ENCODE measurements around the gene KCNK16. TPM values are rescaled to one million over a fixed set of nuclear protein-coding genes. Genes with fewer than 3 reads are reported as not detected.

Gene KCNK16
- total RNA-seq, 1 experiment from 2014 or later: not detected

- Histone ChIP-seq H3K4me3 (no peak overlapping the region), H3K9me3 (replicated peaks) (no peaks in the 10 kb centered on the region), H3K27me3 (no peaks in the 10 kb centered on the region; the same call in 1 of the 2 replicates), H3K36me3 (no peaks in the 10 kb centered on the region), H3K4me1 (peaks cover 8% of the 10 kb centered on the region), H3K27ac (no peak overlapping the region)
- no peak for DNase-seq
Observed at GRCh38 chr6:39330476-39330875, 8.0 kb upstream of the KCNK16 start.

- no peaks in the 10 kb centered on the region for H3K9me3 ChIP-seq (replicated peaks)
- H3K4me1 ChIP-seq: peaks cover 4% of the 10 kb centered on the region; the same call in 1 of the 2 replicates
- no peak overlapping the region for H3K27ac ChIP-seq
- H3K4me3 ChIP-seq: no peak overlapping the region
- no peak for DNase-seq
- H3K36me3 ChIP-seq: no peaks in the 10 kb centered on the region
- H3K27me3 ChIP-seq: no peaks in the 10 kb centered on the region; the same call in 1 of the 2 replicates
Observed at GRCh38 chr6:39330057-39330456, 7.6 kb upstream of the KCNK16 start.

GRCh38 chr6:39328066-39328465 lies 5.6 kb upstream of the KCNK16 start:
- DNase-seq: no peak
- H3K36me3 ChIP-seq: no peaks in the 10 kb centered on the region
- no peak overlapping the region for H3K27ac ChIP-seq
- H3K4me1 ChIP-seq: no peaks in the 10 kb centered on the region
- H3K9me3 ChIP-seq (replicated peaks): no peaks in the 10 kb centered on the region
- H3K27me3 ChIP-seq: peaks cover under 1% of the 10 kb centered on the region
- no peak overlapping the region for H3K4me3 ChIP-seq

GRCh38 chr6:39327507-39327906 lies 5.0 kb upstream of the KCNK16 start:
- H3K27me3 ChIP-seq: peaks cover 6% of the 10 kb centered on the region
- no peak overlapping the region for H3K27ac ChIP-seq
- H3K36me3 ChIP-seq: no peaks in the 10 kb centered on the region
- H3K4me3 ChIP-seq: no peak overlapping the region
- no peak for DNase-seq
- H3K4me1 ChIP-seq: no peaks in the 10 kb centered on the region
- no peaks in the 10 kb centered on the region for H3K9me3 ChIP-seq (replicated peaks)

GRCh38 chr6:39321761-39322160 lies 741 bp downstream of the KCNK16 start:
- no peak for DNase-seq
- peaks cover 11% of the 10 kb centered on the region; the same call in 1 of the 2 replicates for H3K27me3 ChIP-seq
- no peaks in the 10 kb centered on the region for H3K36me3 ChIP-seq

GRCh38 chr6:39320363-39320984 lies 2.0 kb downstream of the KCNK16 start:
- no peak for DNase-seq
- no peaks in the 10 kb centered on the region for H3K9me3 ChIP-seq (replicated peaks)
- H3K4me3 ChIP-seq: no peak overlapping the region
- peaks cover 11% of the 10 kb centered on the region; the same call in 1 of the 2 replicates for H3K27me3 ChIP-seq
- H3K36me3 ChIP-seq: no peaks in the 10 kb centered on the region
- no peaks in the 10 kb centered on the region for H3K4me1 ChIP-seq
- no peak overlapping the region for H3K27ac ChIP-seq

More at GRCh38 chr6:39321761-39322160, 741 bp downstream of the KCNK16 start:
- Histone ChIP-seq H3K4me3 (no peak overlapping the region), H3K4me1 (no peaks in the 10 kb centered on the region), H3K9me3 (replicated peaks) (no peaks in the 10 kb centered on the region), H3K27ac (no peak overlapping the region)

- peaks cover 11% of the 10 kb centered on the region; the same call in 1 of the 2 replicates for H3K27me3 ChIP-seq
- H3K4me1 ChIP-seq: no peaks in the 10 kb centered on the region
- H3K27ac ChIP-seq: no peak overlapping the region
- H3K36me3 ChIP-seq: no peaks in the 10 kb centered on the region
- no peak overlapping the region for H3K4me3 ChIP-seq
- DNase-seq: no peak
- no peaks in the 10 kb centered on the region for H3K9me3 ChIP-seq (replicated peaks)
Observed at GRCh38 chr6:39319621-39320362, 2.7 kb downstream of the KCNK16 start.

- no peaks in the 10 kb centered on the region for H3K36me3 ChIP-seq
- H3K27ac ChIP-seq: no peak overlapping the region
- no peak overlapping the region for H3K4me3 ChIP-seq
- no peaks in the 10 kb centered on the region for H3K4me1 ChIP-seq
- H3K27me3 ChIP-seq: peaks cover 3% of the 10 kb centered on the region; the same call in 1 of the 2 replicates
- no peak for DNase-seq
- no peaks in the 10 kb centered on the region for H3K9me3 ChIP-seq (replicated peaks)
Observed at GRCh38 chr6:39317256-39317655, 5.2 kb downstream of the KCNK16 start.

GRCh38 chr6:39314273-39314795 lies 8.2 kb downstream of the KCNK16 start, which contains the start of gene KCNK17:
TSS of gene KCNK17 (minus strand) at chr6:39314419. CDS start at chr6:39314320, 99 bp downstream.
- no peak for DNase-seq
- H3K27me3 ChIP-seq: peaks cover 5% of the 10 kb centered on the region; the same call in 1 of the 2 replicates
- no peaks in the 10 kb centered on the region for H3K9me3 ChIP-seq (replicated peaks)
- no peak within 1 kb of the TSS for H3K4me3 ChIP-seq
- no peaks in the 10 kb centered on the region for H3K4me1 ChIP-seq
- no peaks in the 10 kb centered on the region for H3K36me3 ChIP-seq
- no peak within 1 kb of the TSS for H3K27ac ChIP-seq

- H3K9me3 ChIP-seq (replicated peaks): no peaks in the 10 kb centered on the region
- no peaks in the 10 kb centered on the region for H3K4me1 ChIP-seq
- no peak overlapping the region for H3K27ac ChIP-seq
- no peaks in the 10 kb centered on the region for H3K36me3 ChIP-seq
- H3K27me3 ChIP-seq: peaks cover 4% of the 10 kb centered on the region; the same call in 1 of the 2 replicates
- DNase-seq: no peak
- no peak overlapping the region for H3K4me3 ChIP-seq
Observed at GRCh38 chr6:39313526-39314272, 8.8 kb downstream of the KCNK16 start.

GRCh38 chr6:39312912-39313525 lies 9.5 kb downstream of the KCNK16 start:
- Histone ChIP-seq H3K27me3 (peaks cover 2% of the 10 kb centered on the region; the same call in 1 of the 2 replicates), H3K27ac (no peak overlapping the region), H3K9me3 (replicated peaks) (no peaks in the 10 kb centered on the region), H3K4me3 (no peak overlapping the region), H3K4me1 (no peaks in the 10 kb centered on the region), H3K36me3 (no peaks in the 10 kb centered on the region)
- DNase-seq: no peak

GRCh38 chr6:39310542-39310941 lies 12.0 kb downstream of the KCNK16 start:
- peaks cover 2% of the 10 kb centered on the region; the same call in 1 of the 2 replicates for H3K27me3 ChIP-seq
- H3K4me1 ChIP-seq: no peaks in the 10 kb centered on the region
- no peaks in the 10 kb centered on the region for H3K9me3 ChIP-seq (replicated peaks)
- no peak for DNase-seq
- H3K36me3 ChIP-seq: no peaks in the 10 kb centered on the region
- H3K27ac ChIP-seq: no peak overlapping the region
- H3K4me3 ChIP-seq: no peak overlapping the region

- no peaks in the 10 kb centered on the region for H3K9me3 ChIP-seq (replicated peaks)
- H3K27ac ChIP-seq: no peak overlapping the region
- H3K4me1 ChIP-seq: no peaks in the 10 kb centered on the region
- no peaks in the 10 kb centered on the region for H3K36me3 ChIP-seq
- peaks cover 2% of the 10 kb centered on the region; the same call in 1 of the 2 replicates for H3K27me3 ChIP-seq
- peak; percentile 67 to 85 for DNase-seq
- H3K4me3 ChIP-seq: no peak overlapping the region
Observed at GRCh38 chr6:39309942-39310531, 12.5 kb downstream of the KCNK16 start.

GRCh38 chr6:39307462-39307861 lies 15.0 kb downstream of the KCNK16 start:
- H3K27ac ChIP-seq: no peak overlapping the region
- H3K4me3 ChIP-seq: no peak overlapping the region
- DNase-seq: no peak
- H3K27me3 ChIP-seq: peaks cover 2% of the 10 kb centered on the region; the same call in 1 of the 2 replicates
- no peaks in the 10 kb centered on the region for H3K9me3 ChIP-seq (replicated peaks)
- H3K36me3 ChIP-seq: no peaks in the 10 kb centered on the region
- H3K4me1 ChIP-seq: no peaks in the 10 kb centered on the region

Data from SJCRH30 (cell line).